GM12878 (cell line): Measurements from ENCODE around the gene TUBA3C. TPM values are rescaled to one million over a fixed set of nuclear protein-coding genes. Genes with fewer than 3 reads are reported as not detected.

Source experiments
- ATAC-seq: fragments of 200-7000 bp; cut with Tn5 transposase; 3 replicates; pipeline ENCODE4 v1.9.1; 2020; ENCODE audit warnings: mild to moderate bottlenecking, moderate library complexity
- BruUV-seq: library from RNA; stranded (reverse); fragments of 400-500 nt; replicated peaks from 2 replicates; lab custom pipeline; 2021; lab: Mats Ljungman, UMichigan
- CTCF ChIA-PET: fragments of 300-600 bp; sonication (Branson Sonifier 250); formaldehyde crosslinking; extraction: SDS; loops from one replicate; lab custom pipeline; 2021; ENCODE audit warnings: inconsistent platforms; lab: Yijun Ruan, JAX
- POLR2A ChIA-PET: fragments of 350-600 bp; formaldehyde crosslinking; extraction: SDS; loops from one replicate; lab custom pipeline; 2021; ENCODE audit warnings: inconsistent platforms; lab: Charles Lee
- RAD21 ChIA-PET: fragments of 300-600 bp; sonication (Branson Sonifier 250); formaldehyde crosslinking; loops from one replicate; lab custom pipeline; 2023; ENCODE audit warnings: antibody characterized with exemption; ENCODE audit not compliant: unreplicated experiment; lab: Charles Lee
- SMC1A ChIA-PET: fragments of 300-600 bp; sonication (Branson Sonifier 250); formaldehyde crosslinking; loops from one replicate; lab custom pipeline; 2023; ENCODE audit not compliant: unreplicated experiment, uncharacterized antibody; lab: Charles Lee
- DNase-seq: peaks from one replicate; pipeline ENCODE4 v3.0.0-alpha.2; 2011; ENCODE audit warnings: low read depth, low spot score
- FAIRE-seq: peaks from 3 replicates; lab custom pipeline; 2011; peaks lifted over from hg19 to GRCh38; lab: Jason Lieb, UNC
- H2AFZ ChIP-seq: 2 replicates; pipeline ENCODE4 v1.6.0; 2011; ENCODE audit warnings: low read depth, low read length, control low read depth; ENCODE audit not compliant: control insufficient read depth
- H3K27ac ChIP-seq: 2 replicates; pipeline ENCODE4 v1.5.1; 2011; ENCODE audit warnings: control low read depth; ENCODE audit not compliant: control insufficient read depth, insufficient read depth
- H3K27me3 ChIP-seq, 2 experiments: replicated peaks in 1 of 2; 2 replicates each; pipeline versions ENCODE4 v1.6.0 to v1.6.1; 2011; ENCODE audit warnings: low read length in 1 of 2; ENCODE audit not compliant: control insufficient read depth in 2 of 2, insufficient read depth in 2 of 2
- H3K36me3 ChIP-seq, 2 experiments: 2 replicates each; pipeline ENCODE4 v1.5.1; 2011; ENCODE audit warnings: low read length in 1 of 2; ENCODE audit not compliant: control insufficient read depth in 2 of 2, insufficient read depth in 2 of 2
- H3K4me1 ChIP-seq: 2 replicates; pipeline ENCODE4 v1.6.1; 2011; ENCODE audit warnings: mild to moderate bottlenecking, low read length, moderate library complexity, mixed read lengths; ENCODE audit not compliant: control insufficient read depth, insufficient read depth
- H3K4me2 ChIP-seq: 2 replicates; pipeline ENCODE4 v1.6.0; 2011; ENCODE audit warnings: control low read depth; ENCODE audit not compliant: control insufficient read depth, insufficient read depth
- H3K4me3 ChIP-seq: fragments of 200-600 bp; sonication (generic); 2 replicates; pipeline ENCODE4 v1.5.1; 2016
- H3K79me2 ChIP-seq: 2 replicates; pipeline ENCODE4 v1.6.0; 2011; ENCODE audit warnings: low read length; ENCODE audit not compliant: control insufficient read depth, insufficient read depth
- H3K9ac ChIP-seq: 2 replicates; pipeline ENCODE4 v1.8.0; 2011; ENCODE audit warnings: low read length, control low read depth, mixed read lengths; ENCODE audit not compliant: control insufficient read depth, insufficient read depth
- H3K9me3 ChIP-seq: replicated peaks from 3 replicates; pipeline ENCODE4 v1.5.1; 2011; ENCODE audit warnings: mild to moderate bottlenecking, low read length; ENCODE audit not compliant: control insufficient read depth, insufficient read depth
- H4K20me1 ChIP-seq: 2 replicates; pipeline ENCODE4 v1.6.0; 2011; ENCODE audit not compliant: control insufficient read depth, insufficient read depth
- CBX5 ChIP-seq: sonication (generic); IDR thresholded peaks from 2 replicates; pipeline ENCODE4 v1.6.1; 2016; ENCODE audit warnings: low read depth, moderate library complexity, mild to moderate bottlenecking, inconsistent platforms
- KLF5 ChIP-seq: fragments of 450-650 bp; IDR thresholded peaks from 2 replicates; pipeline ENCODE4 v1.6.1; 2014; ENCODE audit warnings: mild to moderate bottlenecking; ENCODE audit not compliant: partially characterized antibody
- NFXL1 ChIP-seq: fragments of 450-650 bp; IDR thresholded peaks from 2 replicates; pipeline ENCODE4 v1.6.1; 2017; ENCODE audit warnings: antibody characterized with exemption, mild to moderate bottlenecking, borderline replicate concordance
- POLR2AphosphoS2 ChIP-seq: IDR thresholded peaks from 2 replicates; pipeline ENCODE4 v1.6.1; 2011; ENCODE audit warnings: low read depth, mild to moderate bottlenecking, low read length, improper control_type of control experiment, moderate library complexity
- RBBP5 ChIP-seq: fragments of 200-600 bp; sonication (generic); conservative IDR thresholded peaks from 2 replicates; pipeline ENCODE4 v1.6.1; 2016
- SMAD1 ChIP-seq: fragments of 450-650 bp; IDR thresholded peaks from 2 replicates; pipeline ENCODE4 v1.6.1; 2018; ENCODE audit warnings: mild to moderate bottlenecking, low read depth; ENCODE audit not compliant: partially characterized antibody
- SMAD5 ChIP-seq: IDR thresholded peaks from 2 replicates; pipeline ENCODE4 v1.6.1; 2016; ENCODE audit warnings: antibody characterized with exemption, low read depth
- SP1 ChIP-seq: IDR thresholded peaks from one replicate; pipeline ENCODE4 v1.6.1; 2011; ENCODE audit warnings: low read depth, low read length
- SRF ChIP-seq, 2 experiments: IDR thresholded peaks; 2 replicates each; pipeline ENCODE4 v1.6.1; 2011; ENCODE audit warnings: low read depth in 2 of 2, low read length in 2 of 2, mild to moderate bottlenecking in 1 of 2, moderate library complexity in 1 of 2
- SUPT20H ChIP-seq: IDR thresholded peaks from 2 replicates; pipeline ENCODE4 v1.6.1; 2011; ENCODE audit warnings: low read depth, mild to moderate bottlenecking, low read length, moderate library complexity, borderline replicate concordance; ENCODE audit not compliant: control insufficient read depth
- ZNF622 ChIP-seq: fragments of 450-650 bp; IDR thresholded peaks from 2 replicates; pipeline ENCODE4 v1.6.1; 2017; ENCODE audit warnings: mild to moderate bottlenecking, inconsistent platforms
- WGBS: methylation state at CpG from one replicate; pipeline ENCODE4 v1.1.6; 2016; ENCODE audit warnings: low lambda C conversion rate; ENCODE audit not compliant: insufficient replicate concordance, insufficient coverage; ENCODE audit errors: missing lambda C conversion rate; 5-methylcytosine and 5-hydroxymethylcytosine counted together
- in situ Hi-C: fragments of 300-500 bp; cut with MboI; formaldehyde crosslinking; loops from 9 replicates; pipeline ENCODE4 v1.14.3; 2018; ENCODE audit warnings: mixed read lengths
- intact Hi-C: fragments of 100-400 bp; cut with micrococcal nuclease; formaldehyde crosslinking; loops from one replicate; pipeline ENCODE4 v1.14.2; 2022; ENCODE audit not compliant: unreplicated experiment
- polyA plus RNA-seq, 11 experiments: library from polyadenylated mRNA; depleted of rRNA in 4 of 11; unstranded in 6 of 11; stranded (reverse) in 5 of 11; fragments of >200 nt; fragmentation: Nextera tagmentation in 4 of 11; fragmentation: Illumina TruSeq in 1 of 11; extraction: Ambion mirVana in 4 of 11; extraction: Trizol in 1 of 11; gene quantifications; 1 replicate in 1 of 11; 2 replicates in 10 of 11; pipeline versions ENCODE4 v1.2.1 to v1.2.3, GENCODE V29; 2011 to 2016; ENCODE audit warnings: inconsistent platforms in 2 of 11, missing spikeins in 2 of 11, low read depth in 1 of 11
- total RNA-seq, 4 experiments: library from RNA; depleted of rRNA in 3 of 4; stranded (reverse); fragments of >200 nt in 3 of 4; fragmentation: Illumina TruSeq in 1 of 4; extraction: Trizol in 1 of 4; gene quantifications; 2 replicates each; pipeline versions ENCODE4 v1.2.1 to v1.2.3, GENCODE V29; 2013 to 2021
- TF ChIP-seq, protein P1 (sequence below): IDR thresholded peaks from 2 replicates; pipeline ENCODE4 v1.6.1; 2012; ENCODE audit warnings: mild to moderate bottlenecking, low read depth, low read length
- TF ChIP-seq, protein P2 (sequence below): IDR thresholded peaks from 2 replicates; pipeline ENCODE4 v1.6.1; 2012; ENCODE audit warnings: low read depth, low read length, improper control_type of control experiment

Gene TUBA3C
- total and polyA plus RNA-seq, 10 of the 15 experiments (the other 5 are each of a cell fraction or from before 2014, with no cell fraction given), result 0.04 to 4.5 (median 0.31) TPM; not detected in 5

DNA sequence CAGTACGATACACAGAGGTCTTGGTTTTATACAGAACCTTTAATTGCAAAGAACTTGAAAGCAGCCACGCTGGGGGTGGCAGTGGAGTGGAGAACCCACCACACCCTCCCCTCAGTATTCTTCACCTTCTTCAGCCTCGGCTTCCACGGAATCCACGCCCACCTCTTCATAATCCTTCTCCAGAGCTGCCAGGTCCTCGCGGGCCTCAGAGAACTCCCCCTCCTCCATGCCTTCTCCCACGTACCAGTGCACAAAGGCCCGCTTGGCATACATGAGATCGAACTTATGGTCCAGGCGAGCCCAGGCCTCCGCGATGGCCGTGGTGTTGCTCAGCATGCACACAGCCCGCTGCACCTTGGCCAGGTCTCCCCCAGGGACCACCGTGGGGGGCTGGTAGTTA is 7.9 kb downstream of the TUBA3C start (continued):
- TF ChIP-seq, protein P1, sequence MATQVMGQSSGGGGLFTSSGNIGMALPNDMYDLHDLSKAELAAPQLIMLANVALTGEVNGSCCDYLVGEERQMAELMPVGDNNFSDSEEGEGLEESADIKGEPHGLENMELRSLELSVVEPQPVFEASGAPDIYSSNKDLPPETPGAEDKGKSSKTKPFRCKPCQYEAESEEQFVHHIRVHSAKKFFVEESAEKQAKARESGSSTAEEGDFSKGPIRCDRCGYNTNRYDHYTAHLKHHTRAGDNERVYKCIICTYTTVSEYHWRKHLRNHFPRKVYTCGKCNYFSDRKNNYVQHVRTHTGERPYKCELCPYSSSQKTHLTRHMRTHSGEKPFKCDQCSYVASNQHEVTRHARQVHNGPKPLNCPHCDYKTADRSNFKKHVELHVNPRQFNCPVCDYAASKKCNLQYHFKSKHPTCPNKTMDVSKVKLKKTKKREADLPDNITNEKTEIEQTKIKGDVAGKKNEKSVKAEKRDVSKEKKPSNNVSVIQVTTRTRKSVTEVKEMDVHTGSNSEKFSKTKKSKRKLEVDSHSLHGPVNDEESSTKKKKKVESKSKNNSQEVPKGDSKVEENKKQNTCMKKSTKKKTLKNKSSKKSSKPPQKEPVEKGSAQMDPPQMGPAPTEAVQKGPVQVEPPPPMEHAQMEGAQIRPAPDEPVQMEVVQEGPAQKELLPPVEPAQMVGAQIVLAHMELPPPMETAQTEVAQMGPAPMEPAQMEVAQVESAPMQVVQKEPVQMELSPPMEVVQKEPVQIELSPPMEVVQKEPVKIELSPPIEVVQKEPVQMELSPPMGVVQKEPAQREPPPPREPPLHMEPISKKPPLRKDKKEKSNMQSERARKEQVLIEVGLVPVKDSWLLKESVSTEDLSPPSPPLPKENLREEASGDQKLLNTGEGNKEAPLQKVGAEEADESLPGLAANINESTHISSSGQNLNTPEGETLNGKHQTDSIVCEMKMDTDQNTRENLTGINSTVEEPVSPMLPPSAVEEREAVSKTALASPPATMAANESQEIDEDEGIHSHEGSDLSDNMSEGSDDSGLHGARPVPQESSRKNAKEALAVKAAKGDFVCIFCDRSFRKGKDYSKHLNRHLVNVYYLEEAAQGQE, result no peak
- no peak for TF ChIP-seq SMAD5
- no peak for TF ChIP-seq ZNF622
- TF ChIP-seq SRF (IDR thresholded peaks at IDR 0.05; ENCODE audit: low read depth in 2 of 2, low read length in 2 of 2), result no peak
- TF ChIP-seq SMAD1, result no peak
- no peak for TF ChIP-seq SP1

DNA sequence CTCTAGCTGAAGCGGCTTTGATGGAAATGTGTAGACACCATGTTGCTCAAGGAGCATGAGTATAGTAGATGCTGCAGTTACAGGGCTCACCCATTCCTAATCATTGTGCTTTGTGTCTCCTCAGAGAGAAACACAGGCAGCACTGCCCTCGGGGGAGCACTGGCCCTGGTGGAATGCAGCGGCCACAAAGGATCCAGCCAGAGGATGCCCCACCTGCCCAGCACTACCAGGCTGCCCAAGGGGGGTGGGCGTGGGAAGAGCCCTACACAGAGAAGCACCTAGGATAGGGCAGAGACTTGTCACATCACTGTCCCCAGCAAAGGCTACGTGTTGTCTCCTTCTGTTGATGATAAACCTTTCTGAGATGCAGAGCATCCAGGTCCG is 9.0 kb downstream of the TUBA3C start:
- ChIA-PET SMC1A (no interaction called here), POLR2A (no interaction called here), CTCF (interaction anchor here (0.7 kb wide), 1 partner anchor 20 kb away, joined by 3 read pairs; no protein-coding TSS in a partner anchor), RAD21 (no interaction called here)
- no peaks in the 10 kb centered on the region for H3K79me2 ChIP-seq
- no peak for ATAC-seq
- no peaks in the 10 kb centered on the region for H3K27me3 ChIP-seq
- no peak overlapping the region for H3K9ac ChIP-seq
- FAIRE-seq, result no peak
- DNase-seq, result no peak
- H3K9me3 ChIP-seq, result no peaks in the 10 kb centered on the region; the same call in 2 of the 3 replicates
- no peaks in the 10 kb centered on the region for H3K36me3 ChIP-seq
- H3K4me2 ChIP-seq, result no peak overlapping the region
- in situ Hi-C loops, result no loop called here
- intact Hi-C loops, result no loop called here
- WGBS, result 0% methylated on average over 6 of the region's 6 CpGs
- no peak overlapping the region for H3K4me3 ChIP-seq
- TF ChIP-seq NFXL1 (no peak), POLR2AphosphoS2 (no peak), SUPT20H (no peak), RBBP5 (no peak), KLF5 (no peak), CBX5 (no peak)
- TF ChIP-seq, protein P2, sequence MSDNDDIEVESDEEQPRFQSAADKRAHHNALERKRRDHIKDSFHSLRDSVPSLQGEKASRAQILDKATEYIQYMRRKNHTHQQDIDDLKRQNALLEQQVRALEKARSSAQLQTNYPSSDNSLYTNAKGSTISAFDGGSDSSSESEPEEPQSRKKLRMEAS, result no peak
- H2AFZ ChIP-seq, result no peak overlapping the region
- H3K27ac ChIP-seq, result no peak overlapping the region
- no peaks in the 10 kb centered on the region for H4K20me1 ChIP-seq
- BruUV-seq, result no TSS peak
- H3K4me1 ChIP-seq, result no peaks in the 10 kb centered on the region
